NCI-H82 treated with DMSO at 0.1 percent for 48 hours (cell line): Measurements from ENCODE around the gene BCL7B.
"Not testable (repeated sequence)": the region's sequence is repeated elsewhere in the genome, so short reads cannot be mapped to it uniquely, and the experiment has no call there.

ENCODE experiments used
- DNase-seq: peaks from one replicate; lab custom pipeline; 2025; ENCODE audit not compliant: unreplicated experiment; lab: John Stamatoyannopoulos, UW

The BCL7B gene

GRCh38 chr7:73557397-73558257 is at the start of gene BCL7B:
BCL7B (minus strand) TSS chr7:73557690; CDS start chr7:73557578, 112 bp downstream.
- no peak for DNase-seq

DNA sequence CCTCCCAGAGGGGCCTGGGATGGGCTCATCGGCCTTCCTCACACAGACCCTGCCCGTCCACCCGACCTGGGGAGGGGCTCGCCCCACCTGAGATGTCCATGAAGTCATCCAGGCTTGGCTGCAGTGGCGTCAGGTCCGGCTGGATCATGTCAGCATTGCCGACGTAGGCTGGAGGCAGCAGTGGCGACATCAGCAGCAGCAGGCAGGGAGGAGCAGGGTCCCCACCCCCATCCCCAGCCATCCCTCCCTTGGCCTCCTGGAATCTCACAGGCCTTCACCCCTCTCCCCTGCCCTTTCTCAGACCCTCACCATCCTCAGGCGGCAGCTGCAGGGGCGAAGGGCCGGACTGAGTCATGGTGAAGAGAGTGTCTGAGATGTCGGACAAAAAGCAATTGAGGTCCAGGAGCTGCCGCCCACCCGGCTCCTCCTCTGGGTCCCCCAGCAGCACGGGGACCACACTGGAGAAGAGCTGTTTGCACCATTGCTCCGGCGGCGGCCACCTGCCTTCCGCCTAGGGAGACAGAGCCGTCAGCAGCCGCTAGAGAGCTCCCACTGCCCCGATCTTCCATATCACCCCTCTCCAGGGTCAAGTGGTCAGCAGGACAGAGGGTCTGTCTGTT is 48.2 kb upstream of the BCL7B start:
- DNase-seq: no peak

GRCh38 chr7:73602721-73603651 is 45.5 kb upstream of the BCL7B start:
- no peak for DNase-seq

GRCh38 chr7:73599916-73600315 is 42.4 kb upstream of the BCL7B start:
- no peak for DNase-seq

DNA sequence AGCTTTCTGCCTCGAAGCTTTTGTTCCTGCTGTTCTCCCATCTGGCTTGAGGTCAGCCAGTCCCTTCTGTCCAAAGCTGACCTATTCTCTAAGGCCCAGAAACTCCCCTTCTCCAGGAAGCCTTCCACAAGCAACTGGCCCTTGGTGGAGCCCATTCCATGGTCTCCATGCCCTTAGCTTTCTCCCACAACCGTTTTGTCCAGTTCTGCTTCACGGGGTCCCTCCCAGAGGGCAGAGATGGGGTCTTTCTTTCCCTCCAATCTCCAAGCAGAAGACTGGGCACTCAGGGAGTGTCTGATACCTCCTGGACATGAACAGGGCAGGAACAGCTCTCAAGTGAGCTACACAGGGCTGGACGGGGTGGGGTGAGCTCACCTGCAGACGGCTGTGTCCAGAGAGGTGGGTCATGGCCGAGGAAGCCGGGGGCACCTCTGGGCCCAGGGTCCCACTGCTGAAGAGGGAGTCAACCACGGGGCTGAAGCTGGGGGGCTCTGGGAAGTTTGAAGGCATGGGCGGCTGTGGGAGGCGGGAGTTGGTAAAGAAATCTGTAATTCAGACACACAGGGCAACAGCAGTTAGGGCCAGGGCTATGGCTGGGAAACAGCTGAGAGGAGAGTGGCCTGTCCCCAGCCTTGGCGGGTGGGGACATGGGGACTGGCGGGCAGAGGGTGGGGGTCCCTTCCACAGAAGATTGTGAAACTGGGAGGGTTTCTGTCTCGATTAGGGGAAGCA is 41.8 kb upstream of the BCL7B start:
- DNase-seq: no peak

DNA sequence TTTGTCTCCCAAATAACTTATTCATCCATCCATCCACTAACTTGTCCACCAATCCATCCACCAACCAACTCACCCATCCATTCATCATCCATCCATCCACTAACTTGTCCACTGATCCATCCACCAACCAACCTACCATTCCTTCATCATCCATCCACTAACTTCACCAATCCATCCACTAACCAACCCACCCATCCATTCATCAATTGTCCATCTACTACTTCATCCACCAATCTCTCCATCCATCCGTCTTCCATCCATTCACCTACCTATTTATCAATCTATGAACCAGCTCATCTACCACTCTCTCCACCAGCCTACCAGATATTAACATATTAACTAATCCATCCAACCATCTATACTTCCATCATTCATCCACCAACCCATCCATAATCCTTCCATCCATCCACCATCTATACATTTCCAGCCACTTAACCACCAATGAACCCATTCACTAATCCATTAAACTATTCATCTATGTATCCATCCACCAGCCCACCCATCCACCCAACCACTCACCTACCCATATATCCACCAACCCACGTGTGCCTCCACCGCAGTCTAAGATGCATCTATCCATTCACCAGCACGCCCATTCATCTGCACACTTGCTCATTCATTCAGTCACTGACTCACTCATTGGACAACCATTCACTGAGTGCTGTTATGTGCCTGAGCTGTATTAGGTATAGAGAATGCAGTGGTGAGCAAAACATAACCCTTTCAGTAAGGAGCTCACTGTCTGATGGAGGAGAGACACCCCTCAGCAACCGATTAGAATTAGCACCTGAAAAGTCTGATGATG is 40.7 kb upstream of the BCL7B start:
- no peak for DNase-seq

GRCh38 chr7:73596191-73597065 is 38.9 kb upstream of the BCL7B start:
- DNase-seq: no peak

DNA sequence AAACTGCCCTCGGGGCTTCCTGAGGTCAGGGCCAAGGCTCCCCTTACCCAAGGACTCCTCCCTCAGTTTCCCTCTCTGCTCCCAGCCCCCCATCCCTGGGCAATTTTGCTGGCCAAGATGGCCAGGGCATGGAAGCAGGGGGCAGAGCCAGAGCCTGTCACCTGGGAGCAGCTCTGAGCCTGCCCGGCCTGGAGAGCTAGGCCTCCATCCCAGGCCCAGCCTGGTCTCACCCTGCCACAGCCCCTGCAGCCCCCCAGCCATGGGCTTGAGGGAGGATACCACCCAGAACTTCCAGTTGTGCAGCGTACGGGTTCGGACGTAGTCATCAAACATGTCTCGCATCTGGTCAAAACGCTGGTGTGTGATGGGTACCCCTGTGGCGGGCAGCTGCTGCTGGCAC is 37.9 kb upstream of the BCL7B start:
- DNase-seq: no peak

DNA sequence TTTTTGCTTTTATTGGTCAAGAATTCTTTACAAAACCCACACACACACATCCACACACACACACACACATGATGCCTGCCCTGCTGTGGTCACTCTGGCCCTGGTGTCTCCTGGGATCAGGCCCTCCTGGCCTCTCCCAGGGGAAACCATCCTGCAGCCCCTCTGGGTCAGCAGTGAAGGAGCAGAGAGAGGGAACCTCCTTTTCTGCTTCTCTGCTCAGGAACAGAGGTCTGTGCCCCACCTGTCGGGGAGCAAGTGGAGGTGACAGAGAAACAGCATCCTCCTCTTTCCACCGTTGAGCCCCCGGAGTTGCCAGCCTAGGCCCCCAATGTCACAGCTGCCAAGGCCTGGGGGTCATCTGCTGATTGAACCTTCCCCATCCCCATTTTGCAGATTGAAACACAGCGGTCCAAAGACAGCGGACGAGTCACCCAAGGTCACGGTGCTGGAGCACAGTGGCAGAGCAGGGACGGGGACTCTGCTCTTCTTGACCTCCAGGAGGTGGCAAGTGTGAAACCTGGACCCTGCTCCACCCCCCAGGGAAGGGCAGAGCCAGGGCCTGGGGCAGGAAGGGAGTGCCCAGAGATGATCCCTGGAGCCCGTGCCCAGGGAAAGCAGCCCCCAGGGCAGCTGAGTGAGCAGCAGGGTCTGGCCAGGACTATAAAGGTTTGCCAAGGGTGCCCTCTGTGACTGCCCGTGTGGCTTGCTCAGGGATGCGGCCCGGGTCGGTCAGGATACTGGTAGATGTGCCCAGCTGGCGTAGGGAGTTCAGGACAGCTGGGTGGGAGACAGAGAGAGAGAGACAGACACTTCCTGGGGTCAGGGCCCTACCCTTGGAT is 35.9 kb upstream of the BCL7B start:
- no peak for DNase-seq

DNA sequence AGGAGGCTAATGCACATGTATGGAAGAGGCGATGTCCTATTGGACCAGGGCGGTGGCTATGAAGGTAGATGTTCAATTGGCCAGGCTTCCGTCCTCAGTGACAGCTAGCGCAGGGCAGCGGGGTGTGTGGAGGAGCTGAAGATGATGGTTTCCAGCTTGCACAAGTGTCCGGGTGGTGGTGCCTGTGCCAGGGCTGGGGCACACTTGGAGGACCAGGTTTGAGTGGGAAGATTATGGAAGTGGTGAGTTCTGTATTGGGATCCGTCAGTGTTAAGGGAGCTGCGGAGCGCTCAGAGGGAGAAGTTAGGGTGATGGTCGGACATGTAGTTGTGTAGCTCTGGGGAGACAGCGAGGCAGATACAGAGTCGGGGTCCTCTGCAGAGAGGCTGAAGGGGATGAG is 29.4 kb upstream of the BCL7B start:
- DNase-seq: no peak

- no peak for DNase-seq
Observed at GRCh38 chr7:73585196-73585595, 27.7 kb upstream of the BCL7B start.

DNA sequence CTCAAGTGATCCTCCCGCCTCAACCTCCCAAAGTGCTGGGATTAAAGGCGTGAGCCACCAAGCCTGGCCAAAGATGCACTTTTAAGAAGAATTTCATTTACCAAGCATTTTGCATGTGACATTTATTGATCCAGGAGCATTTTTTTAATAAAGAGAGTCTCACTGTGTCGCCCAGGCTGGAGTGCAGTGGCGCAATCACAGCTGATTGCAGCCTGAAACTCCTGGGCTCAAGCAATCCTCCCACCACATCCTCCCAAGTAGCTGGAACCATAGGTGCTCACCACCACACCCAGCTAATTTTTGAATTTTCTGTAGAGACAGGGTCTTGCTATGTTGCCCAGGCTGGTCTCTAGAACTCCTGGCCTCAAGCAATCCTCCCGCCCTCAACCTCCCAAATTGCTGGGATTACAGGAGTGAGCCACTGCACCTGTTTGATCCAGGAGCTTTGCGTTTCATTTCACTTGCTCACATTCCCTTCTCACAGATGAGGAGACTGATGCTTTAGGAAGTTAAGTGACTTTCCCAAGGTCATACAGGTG is 25.2 kb upstream of the BCL7B start:
- no peak for DNase-seq

DNA sequence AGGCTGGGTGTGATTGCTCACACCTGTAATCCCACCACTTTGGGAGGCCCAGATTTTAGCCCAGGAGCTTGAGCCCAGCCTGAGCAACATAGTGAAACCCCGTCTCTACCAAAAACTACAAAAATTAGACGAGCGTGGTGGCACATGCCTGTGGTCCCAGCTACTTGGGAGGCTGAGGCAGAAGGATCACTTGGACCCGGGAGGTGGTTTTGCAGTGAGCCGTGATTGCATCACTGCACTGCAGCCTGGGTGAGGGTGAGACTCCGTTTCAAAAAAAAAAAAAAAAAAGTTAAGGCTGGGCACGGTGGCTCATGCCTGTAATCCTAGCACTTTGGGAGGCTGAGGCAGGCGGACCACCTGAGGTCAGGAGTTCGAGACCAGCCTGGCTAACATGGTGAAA is 23.5 kb upstream of the BCL7B start:
- not testable (repeated sequence) for DNase-seq

DNA sequence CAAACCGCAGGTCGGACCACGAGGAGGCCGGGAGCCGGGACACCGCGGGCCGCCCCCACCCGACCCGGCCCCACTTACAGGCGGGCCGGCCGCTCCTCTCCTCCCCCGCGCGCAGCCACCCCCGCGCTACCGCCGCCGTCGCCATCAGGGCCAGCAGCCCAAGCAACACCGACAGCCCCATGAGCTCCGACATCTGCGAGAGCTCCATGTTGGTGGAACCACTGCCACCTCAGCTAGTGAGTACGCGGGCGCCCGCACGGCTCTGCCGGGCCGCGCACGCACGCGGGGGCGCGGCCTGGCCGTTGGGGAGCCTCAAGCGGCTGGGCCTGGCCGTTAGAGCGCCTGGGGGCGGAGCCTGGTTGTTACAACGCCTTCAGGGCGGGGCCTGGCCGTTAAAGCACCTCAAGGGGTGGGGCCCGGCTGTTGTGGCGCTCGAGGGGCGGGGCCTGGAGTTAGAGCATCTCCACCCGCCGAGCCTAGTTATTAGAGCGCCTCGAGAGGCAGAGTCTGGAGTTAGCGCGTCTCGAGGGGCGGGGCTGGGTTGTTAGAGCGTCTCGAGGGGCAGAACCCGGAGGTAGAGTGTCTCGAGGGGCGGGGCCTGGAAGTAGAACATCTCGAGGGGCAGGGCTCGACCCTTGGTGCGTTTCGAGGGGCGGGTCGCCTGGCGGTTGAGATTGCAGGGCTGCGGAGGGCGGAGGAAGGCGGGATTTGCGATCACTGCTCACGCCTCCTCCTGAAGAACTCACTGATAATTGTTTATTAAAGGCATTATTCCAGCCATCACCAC is 21.0 kb upstream of the BCL7B start, which contains the start of gene TBL2:
Gene TBL2 (minus strand): TSS at position 238 of the 787 bp plus-strand sequence. CDS start 30 bp downstream, at position 208.
- DNase-seq: peak; percentile 98

- no peak for DNase-seq
Observed at GRCh38 chr7:73577627-73578341, 20.3 kb upstream of the BCL7B start.

DNA sequence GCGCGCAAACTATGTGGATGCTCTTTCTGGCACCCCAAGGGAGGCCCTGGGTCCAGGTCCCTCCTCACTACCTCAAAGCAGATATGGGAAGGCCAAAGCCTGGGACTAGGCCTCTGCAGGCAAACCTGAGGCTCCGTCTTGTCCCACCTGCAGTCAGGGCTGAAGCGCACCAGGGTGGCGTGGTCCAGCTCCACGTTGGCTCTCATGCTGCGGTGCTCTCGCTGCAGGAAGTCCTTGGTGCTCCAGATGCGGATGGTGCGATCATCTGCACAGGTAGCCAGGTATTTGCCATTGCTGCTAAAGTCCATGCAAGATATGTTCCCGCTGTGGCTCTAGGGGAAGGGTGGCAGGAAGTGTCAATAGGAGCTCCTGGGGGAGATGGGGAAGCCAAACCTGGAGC is 16.3 kb upstream of the BCL7B start:
- no peak for DNase-seq
